Posterior vena cava (tissue), 2 donors: ENCODE data around the gene CHID1. TPM values are rescaled to one million over a fixed set of nuclear protein-coding genes. Genes with fewer than 3 reads are reported as not detected.

Experiments
- DNase-seq: peaks from one replicate; pipeline ENCODE4 v3.0.0-alpha.2; 2020; ENCODE audit warnings: low spot score
- intact Hi-C, 2 donors: fragments of 100-400 bp; cut with DNase I; formaldehyde crosslinking; loops; one replicate each; pipeline versions ENCODE4 v1.14.1 to v1.14.2; 2022 to 2023
- total RNA-seq, 2 donors: library from RNA; stranded (reverse); fragmentation: NEBNext Ultra II Directional; extraction: Animal tissue kit (Norgen Biotek cat#: 25700); gene quantifications; one replicate each; pipeline ENCODE4 v1.2.1, GENCODE V29; 2021
- donor health status: DM: yes; HTN: yes; CAD: no.
- donor health status: DM: yes; HTN: yes; CAD: no.

CHID1 gene
- total RNA-seq, 2 donors from 2014 or later = 57.9 to 88.5 TPM

GRCh38 chr11:890794-891540 is 19.6 kb downstream of the CHID1 start:
- no peak for DNase-seq
- intact Hi-C loops = no loop called here

- intact Hi-C loops = no loop called here
- DNase-seq = no peak
Observed at GRCh38 chr11:889687-890475, 20.7 kb downstream of the CHID1 start.

- DNase-seq = no peak
Observed at GRCh38 chr11:889257-889656, 21.4 kb downstream of the CHID1 start.

GRCh38 chr11:888310-889212 is 22.0 kb downstream of the CHID1 start:
- DNase-seq = no peak
- intact Hi-C loops = no loop called here

More at GRCh38 chr11:889257-889656, 21.4 kb downstream of the CHID1 start:
- intact Hi-C loops = no loop called here

- intact Hi-C loops = no loop called here
- no peak for DNase-seq
Observed at GRCh38 chr11:887589-887988, 23.0 kb downstream of the CHID1 start.

- intact Hi-C loops = no loop called here
- DNase-seq = no peak
Observed at GRCh38 chr11:886568-886967, 24.0 kb downstream of the CHID1 start.

- no peak for DNase-seq
- intact Hi-C loops = no loop called here
Observed at GRCh38 chr11:884578-885070, 26.0 kb downstream of the CHID1 start.

GRCh38 chr11:883527-883926 is 27.1 kb downstream of the CHID1 start:
- intact Hi-C loops = no loop called here
- no peak for DNase-seq

GRCh38 chr11:882596-882995 is 28.0 kb downstream of the CHID1 start:
- intact Hi-C loops = no loop called here

GRCh38 chr11:880447-880846 is 30.2 kb downstream of the CHID1 start:
- no peak for DNase-seq
- intact Hi-C loops = no loop called here

More at GRCh38 chr11:882596-882995, 28.0 kb downstream of the CHID1 start:
- no peak for DNase-seq

GRCh38 chr11:877565-877964 is 33.0 kb downstream of the CHID1 start:
- intact Hi-C loops = no loop called here
- no peak for DNase-seq

GRCh38 chr11:876545-876944 is 34.1 kb downstream of the CHID1 start:
- no peak for DNase-seq

GRCh38 chr11:875769-876301 is 34.8 kb downstream of the CHID1 start:
- intact Hi-C loops = no loop called here
- no peak for DNase-seq

More at GRCh38 chr11:876545-876944, 34.1 kb downstream of the CHID1 start:
- intact Hi-C loops = no loop called here

GRCh38 chr11:875203-875602 is 35.4 kb downstream of the CHID1 start:
- intact Hi-C loops = no loop called here
- DNase-seq = no peak

- no peak for DNase-seq
- intact Hi-C loops = no loop called here
Observed at GRCh38 chr11:873706-874105, 36.9 kb downstream of the CHID1 start.

GRCh38 chr11:872799-873198 is 37.8 kb downstream of the CHID1 start:
- intact Hi-C loops = no loop called here
- DNase-seq = no peak

- no peak for DNase-seq
- intact Hi-C loops = no loop called here
Observed at GRCh38 chr11:871472-871871, 39.1 kb downstream of the CHID1 start.

GRCh38 chr11:870418-870817 is 40.2 kb downstream of the CHID1 start:
- intact Hi-C loops = no loop called here

GRCh38 chr11:870127-870413 is 40.5 kb downstream of the CHID1 start:
- no peak for DNase-seq
- intact Hi-C loops = no loop called here

More at GRCh38 chr11:870418-870817, 40.2 kb downstream of the CHID1 start:
- no peak for DNase-seq
